Measurements from ENCODE around the gene FAM124A. TPM values are rescaled to one million over a fixed set of nuclear protein-coding genes. Genes with fewer than 3 reads are reported as not detected.

FAM124A gene
- polyA plus RNA-seq, 2 of the 4 experiments (the other 2 are of a cell fraction), result 1.5 to 1.6 TPM

- 88% methylated on average over 2 of the region's 2 CpGs for WGBS (ENCODE audit: missing lambda C conversion rate)
- POLR2A ChIA-PET, result no interaction called here
- no peak overlapping the region for H3K27ac ChIP-seq
- CTCF ChIA-PET, result interaction anchor here (0.6 to 1.0 kb wide), 3 partner anchors 10 to 143 kb away, joined by 3 to 4 read pairs (median 4); no protein-coding TSS in a partner anchor
- TF ChIP-seq ZFP36 (IDR thresholded peaks at IDR 0.05; ENCODE audit: borderline replicate concordance, partially characterized antibody) (no peak), REST (IDR thresholded peaks at IDR 0.05) (no peak)
- ATAC-seq (no peak), FAIRE-seq (no peak), DNase-seq (ENCODE audit: low read depth in 1 of 2, low spot score in 1 of 2) (no peak)
- no peaks in the 10 kb centered on the region for H3K4me1 ChIP-seq
- H3K4me3 ChIP-seq, result no peak overlapping the region
- H3K4me2 ChIP-seq, result no peak overlapping the region
- no peaks in the 10 kb centered on the region for H3K9me3 ChIP-seq
These were observed 52.9 kb downstream of the FAM124A start for GRCh38 chr13:51275101-51275500.

GRCh38 chr13:51276636-51277035, 54.4 kb downstream of the FAM124A start:
- no peak overlapping the region for H3K4me2 ChIP-seq
- POLR2A ChIA-PET, result no interaction called here
- FAIRE-seq, result no peak

GRCh38 chr13:51277928-51278327, 55.7 kb downstream of the FAM124A start:
- Histone ChIP-seq H3K4me1 (no peaks in the 10 kb centered on the region), H3K27ac (no peak overlapping the region), H3K9me3 (no peaks in the 10 kb centered on the region), H3K4me2 (no peak overlapping the region), H3K4me3 (no peak overlapping the region)
- no peak for FAIRE-seq
- TF ChIP-seq HOXA7 (CRISPR knock-in tag; IDR thresholded peaks at IDR 0.05) (no peak), RFX5 (IDR thresholded peaks at IDR 0.05) (no peak), FOSB (CRISPR knock-in tag; IDR thresholded peaks at IDR 0.05) (no peak), JUN (IDR thresholded peaks at IDR 0.05) (no peak), RNF2 (IDR thresholded peaks at IDR 0.05; ENCODE audit: borderline replicate concordance, low read depth) (no peak), BCL3 (IDR thresholded peaks at IDR 0.05) (no peak), RAD21 (conservative IDR thresholded peaks at IDR 0.05 in 1 of 2, IDR thresholded peaks at IDR 0.05 in 1 of 2) (no peak), FOSL2 (IDR thresholded peaks at IDR 0.05) (no peak), FOSL2 (CRISPR knock-in tag; IDR thresholded peaks at IDR 0.05) (no peak), HEYL (CRISPR knock-in tag; IDR thresholded peaks at IDR 0.05) (no peak), KDM1A (IDR thresholded peaks at IDR 0.05; ENCODE audit: low read depth) (no peak), MAZ (IDR thresholded peaks at IDR 0.05; ENCODE audit: borderline replicate concordance, low read depth, low read length) (no peak), SMC3 (IDR thresholded peaks at IDR 0.05) (no peak), RCOR1 (IDR thresholded peaks at IDR 0.05; ENCODE audit: low read depth, low read length) (no peak), CBX8 (IDR thresholded peaks at IDR 0.05) (no peak), MAFK (IDR thresholded peaks at IDR 0.05; ENCODE audit: partially characterized antibody) (no peak), POLR2AphosphoS2 (conservative IDR thresholded peaks at IDR 0.05; ENCODE audit: low read length) (no peak), FOXS1 (CRISPR knock-in tag; IDR thresholded peaks at IDR 0.05) (no peak)
- TF ChIP-seq, protein P1, sequence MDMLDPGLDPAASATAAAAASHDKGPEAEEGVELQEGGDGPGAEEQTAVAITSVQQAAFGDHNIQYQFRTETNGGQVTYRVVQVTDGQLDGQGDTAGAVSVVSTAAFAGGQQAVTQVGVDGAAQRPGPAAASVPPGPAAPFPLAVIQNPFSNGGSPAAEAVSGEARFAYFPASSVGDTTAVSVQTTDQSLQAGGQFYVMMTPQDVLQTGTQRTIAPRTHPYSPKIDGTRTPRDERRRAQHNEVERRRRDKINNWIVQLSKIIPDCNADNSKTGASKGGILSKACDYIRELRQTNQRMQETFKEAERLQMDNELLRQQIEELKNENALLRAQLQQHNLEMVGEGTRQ (IDR thresholded peaks at IDR 0.05), result no peak
- WGBS (ENCODE audit: missing lambda C conversion rate), result 88% methylated on average over 4 of the region's 4 CpGs
- ATAC-seq, result no peak
- no peak for DNase-seq (ENCODE audit: low read depth in 1 of 2, low spot score in 1 of 2)
- CTCF ChIA-PET, result interaction anchor here (3.5 kb wide), 1 partner anchor 9 kb away, joined by 18 read pairs; no protein-coding TSS in a partner anchor
- POLR2A ChIA-PET, result no interaction called here

More at GRCh38 chr13:51276636-51277035, 54.4 kb downstream of the FAM124A start:
- Histone ChIP-seq H3K9me3 (no peaks in the 10 kb centered on the region), H3K4me1 (no peaks in the 10 kb centered on the region), H3K27ac (no peak overlapping the region), H3K4me3 (no peak overlapping the region)
- no peak for TF ChIP-seq CBX2 (IDR thresholded peaks at IDR 0.05; ENCODE audit: borderline replicate concordance, low read depth)
- TF ChIP-seq ELK1 (IDR thresholded peaks at IDR 0.05; ENCODE audit: low read depth, low read length), result no peak
- no peak for TF ChIP-seq TP53 (CRISPR knock-in tag; IDR thresholded peaks at IDR 0.05)
- TF ChIP-seq EP300 (IDR thresholded peaks at IDR 0.05), result no peak
- no peak for TF ChIP-seq SMC3 (IDR thresholded peaks at IDR 0.05)
- no peak for TF ChIP-seq NFE2L2 (conservative IDR thresholded peaks at IDR 0.05; ENCODE audit: low read length)
- WGBS (ENCODE audit: missing lambda C conversion rate), result 81% methylated on average over 4 of the region's 4 CpGs
- CTCF ChIA-PET, result interaction anchor here (3.5 kb wide), 1 partner anchor 11 kb away, joined by 18 read pairs; no protein-coding TSS in a partner anchor
- ATAC-seq (no peak), DNase-seq (ENCODE audit: low read depth in 1 of 2, low spot score in 1 of 2) (no peak)
